D721Med (cell line): ENCODE data around the gene REC8.

Source experiments
- DNase-seq: peaks from one replicate; pipeline ENCODE4 v3.0.0; 2011; ENCODE audit warnings: low spot score; ENCODE audit not compliant: insufficient read length
- FAIRE-seq: peaks from 2 replicates; lab custom pipeline; 2011; peaks lifted over from hg19 to GRCh38; lab: Jason Lieb, UNC
- CTCF ChIP-seq: IDR thresholded peaks from 2 replicates; pipeline ENCODE4 v1.5.1; 2012; ENCODE audit warnings: mild to moderate bottlenecking, control low read depth; ENCODE audit not compliant: insufficient read depth; ENCODE audit errors: missing control alignments

REC8 gene

GRCh38 chr14:24160850-24161804, 10.8 kb upstream of the REC8 start, which contains the start of gene IRF9:
Gene IRF9, plus strand, starts transcription at chr14:24161265. Its CDS starts 880 bp downstream, at chr14:24162145.
- peak; percentile 96 for DNase-seq
- FAIRE-seq = no peak
- peak; percentile 91 for TF ChIP-seq CTCF

GRCh38 chr14:24162093-24162492, 9.8 kb upstream of the REC8 start:
- DNase-seq (no peak), FAIRE-seq (no peak)
- no peak for TF ChIP-seq CTCF

- FAIRE-seq (no peak), DNase-seq (no peak)
- TF ChIP-seq CTCF = no peak
These were observed 7.3 kb upstream of the REC8 start for GRCh38 chr14:24164518-24164991.

- FAIRE-seq (no peak), DNase-seq (no peak)
- no peak for TF ChIP-seq CTCF
These were observed 6.1 kb upstream of the REC8 start for GRCh38 chr14:24165785-24166184.

- no peak for FAIRE-seq
- no peak for TF ChIP-seq CTCF
These were observed 4.3 kb upstream of the REC8 start for GRCh38 chr14:24167469-24168114.

GRCh38 chr14:24172261-24172860, 481 bp downstream of the REC8 start:
- TF ChIP-seq CTCF = no peak
- no peak for DNase-seq
- FAIRE-seq = no peak

More at GRCh38 chr14:24167469-24168114, 4.3 kb upstream of the REC8 start:
- DNase-seq = no peak
